GM13976 (cell line): ENCODE data around the gene CHD2.

ENCODE experiments used
- DNase-seq: peaks from one replicate; pipeline ENCODE4 v3.0.0; 2012; ENCODE audit warnings: low spot score
- in situ Hi-C: fragments of 300-500 bp; cut with MboI; formaldehyde crosslinking; loops from one replicate; pipeline ENCODE4 v1.12.0; 2022; ENCODE audit warnings: low sequenced_read_pairs, mixed read lengths, inconsistent platforms; ENCODE audit not compliant: unreplicated experiment
- TF ChIP-seq, protein P1 (sequence below): IDR thresholded peaks from 2 replicates; pipeline ENCODE4 v1.5.1; 2012; ENCODE audit warnings: borderline replicate concordance, mild to moderate bottlenecking; ENCODE audit not compliant: insufficient read depth; ENCODE audit errors: extremely low read depth, missing control alignments, control extremely low read depth

The CHD2 gene

DNA sequence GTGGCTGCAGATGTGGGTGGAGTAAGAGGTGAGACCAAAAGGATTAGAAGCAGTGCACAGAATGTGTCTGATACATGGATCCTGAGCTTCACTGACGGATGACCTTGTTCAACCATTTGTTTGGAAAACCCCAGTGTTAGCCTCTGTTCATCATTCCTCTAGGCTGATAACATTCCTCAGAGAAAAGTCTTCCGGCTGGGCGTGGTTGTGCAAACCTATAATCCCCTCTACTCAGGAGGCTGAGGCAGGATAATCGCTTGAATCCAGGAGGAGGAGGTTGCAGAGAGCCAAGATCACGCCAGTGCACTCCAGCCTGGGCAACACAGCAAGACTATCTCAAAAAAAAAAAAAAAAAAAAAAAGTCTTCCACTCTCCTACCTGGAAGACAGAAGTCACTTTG lies 23.1 kb upstream of the CHD2 start:
- DNase-seq = no peak
- TF ChIP-seq, protein P1, sequence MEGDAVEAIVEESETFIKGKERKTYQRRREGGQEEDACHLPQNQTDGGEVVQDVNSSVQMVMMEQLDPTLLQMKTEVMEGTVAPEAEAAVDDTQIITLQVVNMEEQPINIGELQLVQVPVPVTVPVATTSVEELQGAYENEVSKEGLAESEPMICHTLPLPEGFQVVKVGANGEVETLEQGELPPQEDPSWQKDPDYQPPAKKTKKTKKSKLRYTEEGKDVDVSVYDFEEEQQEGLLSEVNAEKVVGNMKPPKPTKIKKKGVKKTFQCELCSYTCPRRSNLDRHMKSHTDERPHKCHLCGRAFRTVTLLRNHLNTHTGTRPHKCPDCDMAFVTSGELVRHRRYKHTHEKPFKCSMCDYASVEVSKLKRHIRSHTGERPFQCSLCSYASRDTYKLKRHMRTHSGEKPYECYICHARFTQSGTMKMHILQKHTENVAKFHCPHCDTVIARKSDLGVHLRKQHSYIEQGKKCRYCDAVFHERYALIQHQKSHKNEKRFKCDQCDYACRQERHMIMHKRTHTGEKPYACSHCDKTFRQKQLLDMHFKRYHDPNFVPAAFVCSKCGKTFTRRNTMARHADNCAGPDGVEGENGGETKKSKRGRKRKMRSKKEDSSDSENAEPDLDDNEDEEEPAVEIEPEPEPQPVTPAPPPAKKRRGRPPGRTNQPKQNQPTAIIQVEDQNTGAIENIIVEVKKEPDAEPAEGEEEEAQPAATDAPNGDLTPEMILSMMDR = no peak
- in situ Hi-C loops = no loop called here

DNA sequence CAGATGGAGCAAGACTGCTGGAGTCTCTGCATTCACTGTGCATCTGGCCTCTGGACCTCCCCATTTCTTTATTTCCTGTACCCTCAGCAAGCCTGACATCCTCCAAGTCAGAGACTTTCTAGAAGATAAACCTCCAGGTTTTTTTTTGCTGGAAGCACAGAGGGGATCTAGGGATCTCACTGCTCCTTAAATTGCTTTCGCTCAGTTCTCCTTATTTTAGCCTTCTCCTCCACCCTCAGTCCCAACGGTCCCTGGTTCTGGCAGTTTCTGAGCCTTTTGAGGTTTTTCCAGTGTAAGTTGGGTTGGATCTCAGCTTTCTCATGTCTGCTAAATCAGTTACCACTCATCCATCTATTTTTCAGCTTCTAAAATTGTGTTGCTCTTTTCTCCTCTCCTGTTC lies 22.7 kb upstream of the CHD2 start:
- TF ChIP-seq, protein P1 = no peak
- DNase-seq = no peak
- in situ Hi-C loops = no loop called here

DNA sequence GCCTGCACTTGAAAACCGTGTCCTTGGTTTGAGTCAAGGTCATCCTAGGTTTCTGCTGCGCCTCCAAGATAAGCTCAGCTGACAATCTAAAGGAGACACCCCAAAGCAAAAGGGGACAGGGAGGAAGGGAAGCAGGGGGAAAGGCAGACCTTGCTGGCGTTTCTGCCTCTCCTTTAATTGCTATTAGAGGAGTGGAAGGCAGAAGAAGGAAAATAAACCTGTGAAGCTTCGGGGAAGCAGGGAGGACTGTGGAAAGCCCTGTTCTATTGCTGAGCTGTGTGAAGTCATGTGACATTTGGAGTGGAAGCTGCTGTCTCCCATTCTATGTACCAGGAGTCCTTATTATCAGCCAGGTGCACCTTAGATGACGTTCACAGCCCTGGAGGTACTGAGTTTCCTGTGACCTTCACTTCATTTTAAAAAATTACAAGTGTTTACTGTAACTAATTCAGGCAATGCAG lies 21.5 kb upstream of the CHD2 start:
- in situ Hi-C loops = no loop called here
- no peak for DNase-seq
- TF ChIP-seq, protein P1 = no peak

DNA sequence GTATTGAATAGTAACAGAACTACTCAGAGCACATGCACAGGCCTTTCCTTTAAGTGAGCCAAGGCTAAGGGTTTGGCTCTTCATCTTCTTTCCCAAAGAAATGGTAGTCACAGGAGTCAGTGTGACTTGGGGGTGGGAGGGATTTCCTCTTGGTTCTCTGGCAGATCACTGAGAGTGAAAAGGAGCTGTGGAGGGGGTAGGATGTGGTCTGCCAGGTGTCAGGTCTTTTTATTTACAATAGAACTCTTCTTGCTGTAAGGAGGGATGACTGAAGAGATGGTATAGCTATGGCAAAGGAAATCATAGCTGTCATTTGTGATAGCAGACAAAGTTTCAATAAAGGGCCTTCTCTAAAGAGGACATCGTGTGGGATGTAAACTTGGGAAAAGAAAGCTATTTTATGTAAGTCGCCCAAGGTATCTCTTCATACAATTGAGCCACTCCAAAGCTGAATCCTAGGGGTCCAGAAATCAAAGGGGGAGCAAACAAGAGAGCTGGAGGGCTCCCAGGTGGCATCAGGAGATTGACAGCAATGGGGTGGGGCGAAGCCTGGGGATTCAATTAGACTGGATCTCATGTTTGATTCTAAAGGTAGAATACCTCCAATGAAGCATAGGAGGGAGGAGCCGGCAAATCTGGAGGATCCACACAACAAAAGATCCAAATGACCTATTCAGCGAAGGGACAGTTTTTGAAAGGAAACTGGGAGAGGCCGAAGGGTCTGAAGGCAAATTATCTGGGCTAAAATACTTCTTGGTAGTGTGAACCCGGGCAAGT lies 20.0 kb upstream of the CHD2 start:
- TF ChIP-seq, protein P1 = no peak
- DNase-seq = no peak
- in situ Hi-C loops = no loop called here

DNA sequence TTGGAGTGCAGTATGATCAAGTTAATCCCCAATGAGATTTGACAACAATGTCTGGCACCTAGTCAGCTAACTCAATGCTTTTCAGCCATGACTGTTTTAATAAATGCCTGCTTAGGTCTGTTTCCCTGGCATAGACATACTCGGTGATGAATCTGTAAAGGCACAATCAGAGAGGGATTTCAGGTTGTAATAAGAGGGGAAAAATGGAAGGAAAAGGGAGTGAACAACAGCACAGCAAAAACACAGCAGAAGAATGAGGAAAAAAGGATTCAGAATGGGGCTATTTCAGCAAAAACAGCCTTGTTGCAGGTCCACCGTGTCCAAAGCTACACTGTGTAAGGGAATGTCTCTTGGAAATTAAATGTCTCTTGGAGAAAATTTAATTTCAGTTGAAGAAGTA lies 19.3 kb upstream of the CHD2 start:
- TF ChIP-seq, protein P1 = no peak
- in situ Hi-C loops = no loop called here
- no peak for DNase-seq

DNA sequence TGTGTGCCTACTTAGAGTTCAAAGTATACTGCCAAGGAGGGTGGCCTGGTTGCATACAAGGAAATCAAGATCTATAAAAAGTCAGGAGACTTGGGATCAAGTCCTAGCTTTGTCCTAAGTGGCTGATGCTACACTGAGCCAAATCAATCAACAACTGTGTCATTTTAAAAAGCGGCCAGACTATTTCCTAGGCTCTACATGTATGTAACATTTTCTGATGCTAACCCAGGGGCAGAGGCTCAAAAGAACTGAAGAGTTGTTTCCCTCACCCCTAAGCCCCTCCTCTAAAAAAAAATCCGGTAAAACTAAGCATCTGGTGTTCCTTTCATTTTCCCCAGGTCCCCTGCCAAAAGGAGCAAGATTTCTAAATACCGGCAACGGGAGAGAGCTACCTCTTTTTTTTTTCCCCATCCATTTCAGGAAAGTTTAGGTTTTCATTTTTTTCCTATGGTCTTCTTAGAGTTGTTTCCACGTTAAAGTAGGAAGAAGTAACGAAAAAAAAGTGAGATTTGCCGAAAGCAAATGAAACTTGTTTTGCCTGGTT lies 18.8 kb upstream of the CHD2 start:
- TF ChIP-seq, protein P1 = no peak
- no peak for DNase-seq
- in situ Hi-C loops = no loop called here
